MM.1S (cell line): Measurements from ENCODE around the gene CCER1.
"Not testable (repeated sequence)": the region's sequence is repeated elsewhere in the genome, so short reads cannot be mapped to it uniquely, and the experiment has no call there.

ENCODE experiments used
- DNase-seq: peaks from one replicate; pipeline ENCODE4 v3.0.0-alpha.2; 2015
- H2AFZ ChIP-seq: fragments of 300-600 bp; sonication (generic); 2 replicates; pipeline ENCODE4 v1.6.0; 2016; ENCODE audit warnings: antibody characterized with exemption, low read length
- H3F3A ChIP-seq: fragments of 300-600 bp; sonication (generic); 2 replicates; pipeline ENCODE4 v1.6.1; 2016; ENCODE audit warnings: mild to moderate bottlenecking, antibody characterized with exemption, low read length, moderate library complexity, mixed read lengths; ENCODE audit not compliant: insufficient read depth
- H3K27ac ChIP-seq: fragments of 300-600 bp; sonication (generic); 2 replicates; pipeline ENCODE4 v1.5.1; 2016; ENCODE audit warnings: mild to moderate bottlenecking, low read length
- H3K27me3 ChIP-seq: fragments of 300-600 bp; sonication (generic); replicated peaks from 2 replicates; pipeline ENCODE4 v1.6.0; 2016; ENCODE audit warnings: low read length; ENCODE audit not compliant: insufficient read depth
- H3K36me3 ChIP-seq: fragments of 300-600 bp; sonication (generic); replicated peaks from 2 replicates; pipeline ENCODE4 v1.6.1; 2016; ENCODE audit warnings: mild to moderate bottlenecking, low read length, mixed read lengths; ENCODE audit not compliant: insufficient read depth
- H3K4me1 ChIP-seq: fragments of 300-600 bp; sonication (generic); 2 replicates; pipeline ENCODE4 v1.6.1; 2016; ENCODE audit warnings: low read length, mixed read lengths
- H3K4me2 ChIP-seq: fragments of 300-600 bp; sonication (generic); 2 replicates; pipeline ENCODE4 v1.6.0; 2016; ENCODE audit warnings: low read depth, low read length
- H3K4me3 ChIP-seq: fragments of 300-600 bp; sonication (generic); 2 replicates; pipeline ENCODE4 v1.5.1; 2016; ENCODE audit warnings: low read length, mixed read lengths
- H3K79me2 ChIP-seq: fragments of 300-600 bp; sonication (generic); 2 replicates; pipeline ENCODE4 v1.6.1; 2016; ENCODE audit warnings: mixed run types, low read length, mixed read lengths
- H3K9ac ChIP-seq: fragments of 300-600 bp; sonication (generic); 2 replicates; pipeline ENCODE4 v1.6.1; 2016; ENCODE audit warnings: low read length, mixed read lengths
- H3K9me2 ChIP-seq: fragments of 300-600 bp; sonication (generic); replicated peaks from 2 replicates; pipeline ENCODE4 v1.6.1; 2016; ENCODE audit warnings: mild to moderate bottlenecking, low read length, mixed read lengths; ENCODE audit not compliant: insufficient read depth
- H3K9me3 ChIP-seq: fragments of 300-600 bp; sonication (generic); replicated peaks from 2 replicates; pipeline ENCODE4 v1.6.1; 2016; ENCODE audit warnings: mild to moderate bottlenecking, low read length, mixed read lengths; ENCODE audit not compliant: insufficient read depth
- H4K20me1 ChIP-seq: fragments of 300-600 bp; sonication (generic); 2 replicates; pipeline ENCODE4 v1.6.1; 2016; ENCODE audit warnings: mild to moderate bottlenecking, low read length, moderate library complexity, mixed read lengths; ENCODE audit not compliant: insufficient read depth
- EZH2 ChIP-seq: fragments of 300-600 bp; sonication (generic); optimal IDR thresholded peaks from 2 replicates; pipeline ENCODE3; 2017; ENCODE audit warnings: low read depth, mild to moderate bottlenecking, antibody characterized with exemption, low read length, mixed read lengths
- EZH2phosphoT487 ChIP-seq: fragments of 300-600 bp; sonication (generic); IDR thresholded peaks from 2 replicates; pipeline ENCODE4 v1.6.1; 2018; ENCODE audit warnings: antibody characterized with exemption, low read length
- TF ChIP-seq, protein P1 (sequence below): fragments of 300-600 bp; sonication (generic); IDR thresholded peaks from 2 replicates; pipeline ENCODE4 v1.5.1; 2016; ENCODE audit warnings: antibody characterized with exemption, low read length, mixed read lengths

CCER1 gene

GRCh38 chr12:90987520-90987919 is 32.5 kb upstream of the CCER1 start:
- Histone ChIP-seq H3K4me1 (no peaks in the 10 kb centered on the region), H3K9ac (no peak overlapping the region), H3K4me3 (no peak overlapping the region), H3K27me3 (no peaks in the 10 kb centered on the region), H3K9me3 (no peaks in the 10 kb centered on the region), H3K27ac (no peak overlapping the region), H3F3A (no peaks in the 10 kb centered on the region), H3K79me2 (no peaks in the 10 kb centered on the region), H3K4me2 (no peak overlapping the region), H4K20me1 (no peaks in the 10 kb centered on the region), H3K36me3 (no peaks in the 10 kb centered on the region), H2AFZ (no peak overlapping the region), H3K9me2 (no peaks in the 10 kb centered on the region)
- TF ChIP-seq EZH2 (no peak), EZH2phosphoT487 (no peak)
- TF ChIP-seq, protein P1, sequence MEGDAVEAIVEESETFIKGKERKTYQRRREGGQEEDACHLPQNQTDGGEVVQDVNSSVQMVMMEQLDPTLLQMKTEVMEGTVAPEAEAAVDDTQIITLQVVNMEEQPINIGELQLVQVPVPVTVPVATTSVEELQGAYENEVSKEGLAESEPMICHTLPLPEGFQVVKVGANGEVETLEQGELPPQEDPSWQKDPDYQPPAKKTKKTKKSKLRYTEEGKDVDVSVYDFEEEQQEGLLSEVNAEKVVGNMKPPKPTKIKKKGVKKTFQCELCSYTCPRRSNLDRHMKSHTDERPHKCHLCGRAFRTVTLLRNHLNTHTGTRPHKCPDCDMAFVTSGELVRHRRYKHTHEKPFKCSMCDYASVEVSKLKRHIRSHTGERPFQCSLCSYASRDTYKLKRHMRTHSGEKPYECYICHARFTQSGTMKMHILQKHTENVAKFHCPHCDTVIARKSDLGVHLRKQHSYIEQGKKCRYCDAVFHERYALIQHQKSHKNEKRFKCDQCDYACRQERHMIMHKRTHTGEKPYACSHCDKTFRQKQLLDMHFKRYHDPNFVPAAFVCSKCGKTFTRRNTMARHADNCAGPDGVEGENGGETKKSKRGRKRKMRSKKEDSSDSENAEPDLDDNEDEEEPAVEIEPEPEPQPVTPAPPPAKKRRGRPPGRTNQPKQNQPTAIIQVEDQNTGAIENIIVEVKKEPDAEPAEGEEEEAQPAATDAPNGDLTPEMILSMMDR, result peak; percentile 26
- no peak for DNase-seq

- Histone ChIP-seq H3K4me1 (no peaks in the 10 kb centered on the region), H3K9ac (no peak overlapping the region), H3K9me2 (no peaks in the 10 kb centered on the region), H3K27me3 (no peaks in the 10 kb centered on the region), H3K4me2 (no peak overlapping the region), H3F3A (no peaks in the 10 kb centered on the region), H4K20me1 (no peaks in the 10 kb centered on the region), H3K79me2 (no peaks in the 10 kb centered on the region), H2AFZ (no peak overlapping the region), H3K36me3 (no peaks in the 10 kb centered on the region), H3K4me3 (no peak overlapping the region), H3K27ac (no peak overlapping the region), H3K9me3 (no peaks in the 10 kb centered on the region)
- TF ChIP-seq EZH2, result no peak
- TF ChIP-seq EZH2phosphoT487, result no peak
- TF ChIP-seq, protein P1, result no peak
- DNase-seq, result no peak
Measured at GRCh38 chr12:90987101-90987500, 32.1 kb upstream of the CCER1 start.

DNA sequence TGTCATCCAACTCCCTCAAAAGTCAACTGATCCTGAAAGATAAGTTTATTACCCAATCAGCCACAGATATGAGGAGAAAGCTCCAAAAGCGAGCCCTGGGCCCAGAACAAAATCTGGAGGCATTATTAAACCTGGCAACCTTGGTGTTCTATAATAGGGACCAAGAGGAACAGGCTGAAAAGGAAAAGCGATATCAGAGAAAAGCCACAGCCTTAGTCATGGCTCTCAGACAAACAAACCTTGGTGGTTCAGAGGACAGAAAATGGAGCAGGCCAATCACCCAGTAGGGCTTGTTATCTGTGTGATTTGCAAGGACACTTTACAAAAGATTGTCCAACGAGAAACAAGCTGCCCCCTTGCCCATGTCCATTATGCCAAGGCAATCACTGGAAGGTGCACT is 30.4 kb upstream of the CCER1 start:
- not testable (repeated sequence) for H3K9ac ChIP-seq, H3K9me3 ChIP-seq, H4K20me1 ChIP-seq, H3K9me2 ChIP-seq, DNase-seq, H2AFZ ChIP-seq, H3K36me3 ChIP-seq, H3K79me2 ChIP-seq, H3F3A ChIP-seq, H3K27me3 ChIP-seq, H3K4me3 ChIP-seq, H3K4me1 ChIP-seq, H3K4me2 ChIP-seq, H3K27ac ChIP-seq

DNA sequence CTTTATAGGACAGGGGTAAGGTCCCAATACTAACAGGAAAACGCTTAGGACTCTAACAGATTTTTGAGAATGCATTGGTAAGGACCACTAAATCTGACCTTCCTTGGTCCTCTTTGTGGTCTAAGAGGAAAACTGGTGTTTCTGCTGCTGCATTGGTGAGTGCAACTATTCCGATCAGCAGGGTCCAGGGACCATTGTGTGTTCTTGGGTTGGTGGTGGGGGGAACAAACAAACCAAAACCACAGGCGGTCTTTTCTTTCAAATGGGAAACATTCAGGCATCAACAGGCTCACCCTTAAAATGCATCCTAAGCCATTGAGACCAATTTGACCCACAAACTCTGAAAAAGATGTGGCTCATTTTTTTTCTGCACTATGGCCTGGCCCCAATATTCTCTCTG is 29.1 kb upstream of the CCER1 start:
- H3K36me3 ChIP-seq, result no peaks in the 10 kb centered on the region
- H3K9me3 ChIP-seq, result no peaks in the 10 kb centered on the region
- no peak overlapping the region for H3K27ac ChIP-seq
- no peaks in the 10 kb centered on the region for H3K4me1 ChIP-seq
- DNase-seq, result no peak
- H3K9ac ChIP-seq, result no peak overlapping the region
- H3K79me2 ChIP-seq, result no peaks in the 10 kb centered on the region
- TF ChIP-seq, protein P1, result no peak
- no peak overlapping the region for H3K4me3 ChIP-seq
- H3K27me3 ChIP-seq, result no peaks in the 10 kb centered on the region
- no peak overlapping the region for H2AFZ ChIP-seq
- H3K4me2 ChIP-seq, result no peak overlapping the region
- H4K20me1 ChIP-seq, result no peaks in the 10 kb centered on the region
- H3K9me2 ChIP-seq, result no peaks in the 10 kb centered on the region
- H3F3A ChIP-seq, result no peaks in the 10 kb centered on the region
